K562 (cell line): Measurements from ENCODE around the gene EFCC1. TPM values are rescaled to one million over a fixed set of nuclear protein-coding genes. Genes with fewer than 3 reads are reported as not detected.

ENCODE experiments used
- ATAC-seq: fragments of 200-7000 bp; cut with Tn5 transposase; 3 replicates; pipeline ENCODE4 v1.9.1; 2020; ENCODE audit warnings: moderate library complexity
- BruUV-seq: library from RNA; stranded (reverse); fragments of 400-500 nt; replicated peaks from 2 replicates; lab custom pipeline; 2021; lab: Mats Ljungman, UMichigan
- CTCF ChIA-PET: fragments of 300-600 bp; formaldehyde crosslinking; extraction: SDS; loops from one replicate; lab custom pipeline; 2021; ENCODE audit warnings: low intra/inter-chr PET ratio; lab: Yijun Ruan, JAX
- POLR2A ChIA-PET: fragments of 300-600, 350-650 bp; sonication (Branson Sonifier 250); formaldehyde crosslinking; extraction: SDS; loops from one replicate; lab custom pipeline; 2021; ENCODE audit warnings: antibody characterized with exemption, inconsistent platforms; lab: Yijun Ruan, JAX
- DNase-seq, 4 experiments: peaks; one replicate each; pipeline versions ENCODE4 v3.0.0 to v3.0.0-alpha.2; 2011 to 2018; ENCODE audit warnings: low spot score in 3 of 4, mixed read lengths in 3 of 4; ENCODE audit errors: extremely low read depth in 1 of 4
- FAIRE-seq: peaks from 2 replicates; lab custom pipeline; 2011; peaks lifted over from hg19 to GRCh38; lab: Jason Lieb, UNC
- H2AFZ ChIP-seq: 2 replicates; pipeline ENCODE4 v1.6.0; 2011; ENCODE audit warnings: low read depth, low read length, control low read depth, inconsistent platforms
- H3K27ac ChIP-seq: fragments of 200-600 bp; 3 replicates; pipeline ENCODE4 v1.8.0; 2011; ENCODE audit warnings: low read depth, mild to moderate bottlenecking, control low read depth, inconsistent platforms, low read length, moderate library complexity, mixed read lengths; ENCODE audit errors: extremely low read depth
- H3K27me3 ChIP-seq, 2 experiments: fragments of 300-600 bp in 1 of 2; 2 replicates in 1 of 2; 3 replicates in 1 of 2; pipeline versions ENCODE4 v1.6.0 to v1.8.0; 2011; ENCODE audit warnings: inconsistent platforms in 2 of 2, low read length in 2 of 2, mild to moderate bottlenecking in 1 of 2, mixed read lengths in 1 of 2, moderate library complexity in 1 of 2; ENCODE audit not compliant: control insufficient read depth in 2 of 2, insufficient read depth in 2 of 2
- H3K36me3 ChIP-seq: fragments of 300-600 bp; 3 replicates; pipeline ENCODE4 v1.8.0; 2011; ENCODE audit warnings: mild to moderate bottlenecking, low read length, inconsistent platforms; ENCODE audit not compliant: control insufficient read depth, insufficient read depth
- H3K4me1 ChIP-seq, 2 experiments: fragments of 200-600 bp in 1 of 2; replicated peaks in 1 of 2; 2 replicates in 1 of 2; 3 replicates in 1 of 2; pipeline versions ENCODE4 v1.5.1 to v1.8.0; 2011; ENCODE audit warnings: inconsistent platforms in 2 of 2, low read length in 2 of 2, mild to moderate bottlenecking in 1 of 2, mixed read lengths in 1 of 2, moderate library complexity in 1 of 2; ENCODE audit not compliant: control insufficient read depth in 2 of 2, insufficient read depth in 2 of 2
- H3K4me2 ChIP-seq: 2 replicates; pipeline ENCODE4 v1.6.1; 2011; ENCODE audit warnings: low read length, control low read depth, inconsistent platforms, mixed read lengths; ENCODE audit not compliant: insufficient read depth
- H3K4me3 ChIP-seq: fragments of 200-600 bp; sonication (generic), shearing (Covaris generic); 2 replicates; pipeline ENCODE4 v1.5.1; 2016; ENCODE audit warnings: control low read depth, inconsistent platforms
- H3K79me2 ChIP-seq: fragments of 200-600 bp; 3 replicates; pipeline ENCODE4 v1.8.0; 2011; ENCODE audit warnings: low read length, inconsistent platforms; ENCODE audit not compliant: control insufficient read depth, insufficient read depth
- H3K9ac ChIP-seq, 2 experiments: 2 replicates each; pipeline versions ENCODE4 v1.6.0 to v1.6.1; 2011; ENCODE audit warnings: low read depth in 2 of 2, low read length in 2 of 2, control low read depth in 1 of 2, inconsistent platforms in 1 of 2, mild to moderate bottlenecking in 1 of 2, mixed read lengths in 1 of 2; ENCODE audit not compliant: insufficient read depth in 1 of 2
- H3K9me1 ChIP-seq: one replicate; pipeline ENCODE4 v1.6.0; 2011; ENCODE audit warnings: inconsistent platforms, mild to moderate bottlenecking, low read length, moderate library complexity; ENCODE audit not compliant: control insufficient read depth, insufficient read depth
- H3K9me3 ChIP-seq: replicated peaks from 2 replicates; pipeline ENCODE4 v1.5.1; 2011; ENCODE audit warnings: low read depth, low read length, inconsistent platforms; ENCODE audit not compliant: control insufficient read depth, insufficient read depth
- H4K20me1 ChIP-seq: replicated peaks from 2 replicates; pipeline ENCODE4 v1.6.1; 2011; ENCODE audit warnings: low read length, inconsistent platforms, mixed read lengths; ENCODE audit not compliant: control insufficient read depth, insufficient read depth
- HDGF ChIP-seq: fragments of 450-650 bp; IDR thresholded peaks from 2 replicates; pipeline ENCODE4 v1.6.1; 2016
- PML ChIP-seq: IDR thresholded peaks from 2 replicates; pipeline ENCODE4 v1.6.1; 2012; ENCODE audit warnings: low read length, inconsistent platforms
- SMAD4 ChIP-seq: fragments of 250-450 bp; sonication (Bioruptor Pico); conservative IDR thresholded peaks from 2 replicates; pipeline ENCODE4 v1.8.0; 2021; ENCODE audit warnings: inconsistent platforms, mild to moderate bottlenecking, moderate library complexity
- TAF9B ChIP-seq: fragments of 450-650 bp; IDR thresholded peaks from 2 replicates; pipeline ENCODE4 v1.6.1; 2018; ENCODE audit warnings: mild to moderate bottlenecking; ENCODE audit not compliant: partially characterized antibody
- whole genome bisulfite sequencing: fragments of 100-300 bp; shearing (Covaris generic); methylation state at CpG from one replicate; pipeline ENCODE4 v1.1.6; 2016; ENCODE audit warnings: low coverage, mixed read lengths; ENCODE audit not compliant: insufficient coverage; ENCODE audit errors: missing lambda C conversion rate; 5-methylcytosine and 5-hydroxymethylcytosine counted together
- in situ Hi-C: fragments of 300-500 bp; cut with MboI; formaldehyde crosslinking; loops from 4 replicates; pipeline ENCODE4 v1.15.0; 2018; ENCODE audit warnings: inconsistent platforms, mixed read lengths
- intact Hi-C: fragments of 100-400 bp; cut with micrococcal nuclease; formaldehyde crosslinking; loops from 2 replicates; pipeline ENCODE4 v1.14.2; 2022
- polyA plus RNA-seq, 8 experiments: library from polyadenylated mRNA; depleted of rRNA in 4 of 8; stranded (reverse) in 5 of 8; unstranded in 3 of 8; fragments of >200 nt; fragmentation: Nextera tagmentation in 2 of 8; fragmentation: Illumina TruSeq in 1 of 8; extraction: Ambion mirVana in 2 of 8; extraction: Trizol in 1 of 8; gene quantifications; 2 replicates each; pipeline versions ENCODE4 v1.2.1 to v1.2.3, GENCODE V29; 2011 to 2014; ENCODE audit warnings: inconsistent platforms in 1 of 8, missing spikeins in 1 of 8
- total RNA-seq, 7 experiments: library from RNA; depleted of rRNA in 6 of 7; stranded (reverse); fragments of >200 nt in 6 of 7; fragmentation: Illumina TruSeq in 2 of 7; extraction: Trizol in 2 of 7; gene quantifications; 2 replicates each; pipeline versions ENCODE4 v1.2.1 to v1.2.3, GENCODE V29; 2011 to 2021; ENCODE audit warnings: low replicate concordance in 1 of 7
- TF ChIP-seq, protein P1 (sequence below): fragments of 250-450 bp; sonication (Bioruptor Pico); IDR thresholded peaks from 2 replicates; pipeline ENCODE4 v1.8.0; 2021; ENCODE audit warnings: moderate library complexity, mild to moderate bottlenecking, inconsistent platforms
- TF ChIP-seq, protein P2 (sequence below): fragments of 250-450 bp; sonication (Bioruptor Pico); IDR thresholded peaks from 2 replicates; pipeline ENCODE4 v1.8.0; 2021; ENCODE audit warnings: borderline replicate concordance, mild to moderate bottlenecking, moderate library complexity; ENCODE audit not compliant: poor library complexity, severe bottlenecking
- TF ChIP-seq, protein P3 (sequence below): IDR thresholded peaks from 2 replicates; pipeline ENCODE4 v1.6.1; 2012; ENCODE audit warnings: low read depth, low read length, improper control_type of control experiment, borderline replicate concordance

The EFCC1 gene
- total and polyA plus RNA-seq, 9 of the 15 experiments (the other 6 are each of a cell fraction or from before 2014, with no cell fraction given), result not detected

DNA sequence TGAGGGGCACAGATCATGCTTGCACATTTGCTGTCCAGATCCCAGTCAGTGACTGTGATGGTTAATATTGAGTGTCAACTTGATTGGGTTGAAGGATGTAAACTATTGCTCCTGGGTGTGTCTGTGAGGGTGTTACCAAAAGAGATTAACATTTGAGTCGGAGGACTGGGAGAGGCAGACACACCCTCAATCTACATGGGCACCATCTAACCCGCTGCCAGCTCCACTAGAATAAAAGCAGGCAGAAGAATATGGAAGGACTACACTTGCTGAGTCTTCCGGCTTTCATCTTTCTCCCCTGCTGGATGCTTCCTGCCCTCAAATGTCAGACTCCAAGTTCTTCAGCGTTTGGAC, 64.6 kb downstream of the EFCC1 start:
- TF ChIP-seq, protein P1, sequence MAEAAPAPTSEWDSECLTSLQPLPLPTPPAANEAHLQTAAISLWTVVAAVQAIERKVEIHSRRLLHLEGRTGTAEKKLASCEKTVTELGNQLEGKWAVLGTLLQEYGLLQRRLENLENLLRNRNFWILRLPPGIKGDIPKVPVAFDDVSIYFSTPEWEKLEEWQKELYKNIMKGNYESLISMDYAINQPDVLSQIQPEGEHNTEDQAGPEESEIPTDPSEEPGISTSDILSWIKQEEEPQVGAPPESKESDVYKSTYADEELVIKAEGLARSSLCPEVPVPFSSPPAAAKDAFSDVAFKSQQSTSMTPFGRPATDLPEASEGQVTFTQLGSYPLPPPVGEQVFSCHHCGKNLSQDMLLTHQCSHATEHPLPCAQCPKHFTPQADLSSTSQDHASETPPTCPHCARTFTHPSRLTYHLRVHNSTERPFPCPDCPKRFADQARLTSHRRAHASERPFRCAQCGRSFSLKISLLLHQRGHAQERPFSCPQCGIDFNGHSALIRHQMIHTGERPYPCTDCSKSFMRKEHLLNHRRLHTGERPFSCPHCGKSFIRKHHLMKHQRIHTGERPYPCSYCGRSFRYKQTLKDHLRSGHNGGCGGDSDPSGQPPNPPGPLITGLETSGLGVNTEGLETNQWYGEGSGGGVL (CRISPR knock-in tag), result no peak
- no peak for TF ChIP-seq HDGF
- TF ChIP-seq TAF9B, result no peak
- TF ChIP-seq, protein P2, sequence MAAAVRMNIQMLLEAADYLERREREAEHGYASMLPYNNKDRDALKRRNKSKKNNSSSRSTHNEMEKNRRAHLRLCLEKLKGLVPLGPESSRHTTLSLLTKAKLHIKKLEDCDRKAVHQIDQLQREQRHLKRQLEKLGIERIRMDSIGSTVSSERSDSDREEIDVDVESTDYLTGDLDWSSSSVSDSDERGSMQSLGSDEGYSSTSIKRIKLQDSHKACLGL (CRISPR knock-in tag), result no peak
- no peak for TF ChIP-seq SMAD4 (CRISPR knock-in tag)
- TF ChIP-seq, protein P3, sequence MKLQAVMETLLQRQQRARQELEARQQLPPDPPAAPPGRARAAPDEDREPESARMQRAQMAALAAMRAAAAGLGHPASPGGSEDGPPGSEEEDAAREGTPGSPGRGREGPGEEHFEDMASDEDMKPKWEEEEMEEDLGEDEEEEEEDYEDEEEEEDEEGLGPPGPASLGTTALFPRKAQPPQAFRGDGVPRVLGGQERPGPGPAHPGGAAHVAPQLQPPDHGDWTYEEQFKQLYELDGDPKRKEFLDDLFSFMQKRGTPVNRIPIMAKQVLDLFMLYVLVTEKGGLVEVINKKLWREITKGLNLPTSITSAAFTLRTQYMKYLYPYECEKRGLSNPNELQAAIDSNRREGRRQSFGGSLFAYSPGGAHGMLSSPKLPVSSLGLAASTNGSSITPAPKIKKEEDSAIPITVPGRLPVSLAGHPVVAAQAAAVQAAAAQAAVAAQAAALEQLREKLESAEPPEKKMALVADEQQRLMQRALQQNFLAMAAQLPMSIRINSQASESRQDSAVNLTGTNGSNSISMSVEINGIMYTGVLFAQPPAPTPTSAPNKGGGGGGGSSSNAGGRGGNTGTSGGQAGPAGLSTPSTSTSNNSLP, result no peak
- no peak for TF ChIP-seq PML
- TF ChIP-seq, all 486 proteins: peak for 0
- H3K9me3 ChIP-seq, result no peaks in the 10 kb centered on the region
- DNase-seq, result no peak
- no peaks in the 10 kb centered on the region for H3K36me3 ChIP-seq
- no peaks in the 10 kb centered on the region for H3K9me1 ChIP-seq
- intact Hi-C loops (no loop called here), in situ Hi-C loops (no loop called here)
- peaks cover 0 to 11% of the 10 kb centered on the region in 2 experiments; a peak in 3 of 5 replicates for H3K4me1 ChIP-seq
- H3K9ac ChIP-seq, result no peak overlapping the region
- BruUV-seq, result no TSS peak
- H3K4me3 ChIP-seq, result no peak overlapping the region
- H3K79me2 ChIP-seq, result no peaks in the 10 kb centered on the region
- ATAC-seq, result no peak
- no peaks in the 10 kb centered on the region for H4K20me1 ChIP-seq
- ChIA-PET POLR2A (interaction anchor here (0.7 kb wide), 1 partner anchor 56 kb away, joined by 4 read pairs; the partner anchor contains the start of gene RAB43), CTCF (no interaction called here)
- no peak overlapping the region for H3K27ac ChIP-seq
- no peak overlapping the region for H3K4me2 ChIP-seq
- H2AFZ ChIP-seq, result no peak overlapping the region
- no peak for FAIRE-seq
- WGBS, result 40% methylated on average over 4 of the region's 4 CpGs
- H3K27me3 ChIP-seq, result no peaks in the 10 kb centered on the region
